Effector CD4-positive, alpha-beta T cell (primary cell): ENCODE data around the gene LZTFL1.

Experiments used
- DNase-seq: peaks from one replicate; pipeline ENCODE4 v3.0.0-alpha.2; 2020

The LZTFL1 gene

GRCh38 chr3:45785605-45786150 lies 56.2 kb downstream of the LZTFL1 start:
- no peak for DNase-seq

- DNase-seq: no peak
Observed at GRCh38 chr3:45783667-45784066, 58.3 kb downstream of the LZTFL1 start.

GRCh38 chr3:45782381-45782780 lies 59.5 kb downstream of the LZTFL1 start:
- DNase-seq: no peak

GRCh38 chr3:45781841-45782240 lies 60.1 kb downstream of the LZTFL1 start:
- no peak for DNase-seq

- DNase-seq: no peak
Observed at GRCh38 chr3:45781271-45781670, 60.6 kb downstream of the LZTFL1 start.

- DNase-seq: no peak
Observed at GRCh38 chr3:45779746-45780735, 61.9 kb downstream of the LZTFL1 start.

- DNase-seq: no peak
Observed at GRCh38 chr3:45778761-45779201, 63.1 kb downstream of the LZTFL1 start.

- DNase-seq: no peak
Observed at GRCh38 chr3:45777746-45778386, 64.1 kb downstream of the LZTFL1 start.

GRCh38 chr3:45777111-45777745 lies 64.7 kb downstream of the LZTFL1 start:
- no peak for DNase-seq

GRCh38 chr3:45776611-45777010 lies 65.3 kb downstream of the LZTFL1 start:
- DNase-seq: no peak

- DNase-seq: no peak
Observed at GRCh38 chr3:45776301-45776595, 65.7 kb downstream of the LZTFL1 start.

- DNase-seq: no peak
Observed at GRCh38 chr3:45775571-45776300, 66.2 kb downstream of the LZTFL1 start.

- DNase-seq: no peak
Observed at GRCh38 chr3:45774581-45775521, 67.1 kb downstream of the LZTFL1 start.

GRCh38 chr3:45773714-45774449 lies 68.0 kb downstream of the LZTFL1 start:
- no peak for DNase-seq
